SIG-M5 (cell line): ENCODE results near the gene NFYC.

Experiments
- DNase-seq: peaks from one replicate; lab custom pipeline; 2025; lab: John Stamatoyannopoulos, UW

Gene NFYC

GRCh38 chr1:40783001-40783905, 91.7 kb downstream of the NFYC start, which contains the start of gene KCNQ4:
TSS of gene KCNQ4 (plus strand) at chr1:40783787. CDS start at chr1:40784094, 307 bp downstream.
- DNase-seq, result no peak

GRCh38 chr1:40784141-40784770, 92.8 kb downstream of the NFYC start:
- DNase-seq, result no peak

- DNase-seq, result no peak
Observed at GRCh38 chr1:40784771-40785151, 93.3 kb downstream of the NFYC start.

GRCh38 chr1:40785446-40785845, 93.9 kb downstream of the NFYC start:
- DNase-seq, result no peak

- no peak for DNase-seq
Observed at GRCh38 chr1:40786171-40786994, 94.9 kb downstream of the NFYC start.

GRCh38 chr1:40786995-40787705, 95.6 kb downstream of the NFYC start:
- no peak for DNase-seq

- no peak for DNase-seq
Observed at GRCh38 chr1:40787737-40788560, 96.4 kb downstream of the NFYC start.

GRCh38 chr1:40788561-40789341, 97.2 kb downstream of the NFYC start:
- no peak for DNase-seq

GRCh38 chr1:40789342-40789598, 97.8 kb downstream of the NFYC start:
- no peak for DNase-seq

- DNase-seq, result no peak
Observed at GRCh38 chr1:40789661-40790430, 98.3 kb downstream of the NFYC start.

GRCh38 chr1:40792036-40792435, 100.5 kb downstream of the NFYC start:
- DNase-seq, result no peak

GRCh38 chr1:40793617-40794016, 102.1 kb downstream of the NFYC start:
- DNase-seq, result no peak

- DNase-seq, result no peak
Observed at GRCh38 chr1:40794048-40794447, 102.5 kb downstream of the NFYC start.

GRCh38 chr1:40794974-40795715, 103.6 kb downstream of the NFYC start:
- no peak for DNase-seq

- no peak for DNase-seq
Observed at GRCh38 chr1:40795811-40796586, 104.5 kb downstream of the NFYC start.

GRCh38 chr1:40796939-40797667, 105.6 kb downstream of the NFYC start:
- DNase-seq, result no peak

- no peak for DNase-seq
Observed at GRCh38 chr1:40797668-40798010, 106.1 kb downstream of the NFYC start.
